PC-9 (cell line): ENCODE results near the gene RAD9A.

Source experiments
- CTCF ChIP-seq: fragments of 200-600 bp; sonication (generic); conservative IDR thresholded peaks from 2 replicates; pipeline ENCODE4 v1.6.1; 2017; ENCODE audit warnings: mixed run types, antibody characterized with exemption, mild to moderate bottlenecking, moderate library complexity
- EZH2 ChIP-seq: fragments of 200-600 bp; sonication (generic); IDR thresholded peaks from 2 replicates; pipeline ENCODE4 v1.8.0; 2017; ENCODE audit warnings: antibody characterized with exemption, low read depth

GRCh38 chr11:67404515-67405195, 12.9 kb downstream of the RAD9A start:
- TF ChIP-seq CTCF (no peak), EZH2 (no peak)
